ENCODE measurements around the gene TMEM128.
"Not testable (repeated sequence)": the region's sequence is repeated elsewhere in the genome, so short reads cannot be mapped to it uniquely, and the experiment has no call there.

TMEM128 gene

DNA sequence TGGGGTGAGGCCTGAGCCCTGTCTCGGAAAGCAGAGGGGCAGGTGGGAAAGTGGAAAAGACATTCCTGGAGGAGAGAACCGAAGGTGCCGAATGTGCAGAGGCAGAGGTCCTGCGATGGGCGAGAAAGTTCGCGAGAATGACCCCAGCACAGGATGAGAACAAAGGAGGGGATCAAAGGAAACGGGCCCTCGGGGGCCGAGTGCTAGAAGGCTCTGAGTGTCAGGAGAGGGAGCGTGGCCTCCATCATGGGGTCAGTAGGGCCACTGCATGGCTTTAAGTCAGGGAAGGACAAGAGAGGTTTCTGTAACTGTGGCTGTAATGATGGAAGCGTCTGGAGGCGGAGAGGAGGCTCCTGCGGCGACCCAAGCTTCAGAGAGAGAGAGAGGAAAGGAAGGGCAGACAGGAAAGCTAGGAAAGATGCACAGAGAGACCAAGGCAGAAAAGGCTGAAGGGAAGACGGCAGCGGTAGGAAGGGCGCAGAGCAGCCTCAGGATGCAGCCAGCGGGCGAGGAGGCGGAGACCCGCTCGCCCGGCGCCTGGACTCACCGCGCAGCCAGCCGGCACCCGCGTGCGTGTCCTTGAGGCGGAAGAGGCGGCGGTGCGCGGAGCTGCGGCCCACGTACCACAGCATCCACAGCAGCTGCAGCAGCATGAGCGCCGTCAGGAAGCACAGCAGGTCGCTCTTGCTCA, 22.0 kb downstream of the TMEM128 start:
- TF ChIP-seq, protein P1, sequence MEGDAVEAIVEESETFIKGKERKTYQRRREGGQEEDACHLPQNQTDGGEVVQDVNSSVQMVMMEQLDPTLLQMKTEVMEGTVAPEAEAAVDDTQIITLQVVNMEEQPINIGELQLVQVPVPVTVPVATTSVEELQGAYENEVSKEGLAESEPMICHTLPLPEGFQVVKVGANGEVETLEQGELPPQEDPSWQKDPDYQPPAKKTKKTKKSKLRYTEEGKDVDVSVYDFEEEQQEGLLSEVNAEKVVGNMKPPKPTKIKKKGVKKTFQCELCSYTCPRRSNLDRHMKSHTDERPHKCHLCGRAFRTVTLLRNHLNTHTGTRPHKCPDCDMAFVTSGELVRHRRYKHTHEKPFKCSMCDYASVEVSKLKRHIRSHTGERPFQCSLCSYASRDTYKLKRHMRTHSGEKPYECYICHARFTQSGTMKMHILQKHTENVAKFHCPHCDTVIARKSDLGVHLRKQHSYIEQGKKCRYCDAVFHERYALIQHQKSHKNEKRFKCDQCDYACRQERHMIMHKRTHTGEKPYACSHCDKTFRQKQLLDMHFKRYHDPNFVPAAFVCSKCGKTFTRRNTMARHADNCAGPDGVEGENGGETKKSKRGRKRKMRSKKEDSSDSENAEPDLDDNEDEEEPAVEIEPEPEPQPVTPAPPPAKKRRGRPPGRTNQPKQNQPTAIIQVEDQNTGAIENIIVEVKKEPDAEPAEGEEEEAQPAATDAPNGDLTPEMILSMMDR (IDR thresholded peaks at IDR 0.05) = no peak
- Histone ChIP-seq H3K27ac (no peak overlapping the region), H3K9me3 (no peaks in the 10 kb centered on the region), H3K36me3 (no peaks in the 10 kb centered on the region), H3K4me1 (ENCODE audit: control insufficient read depth in 1 of 2, insufficient read depth in 1 of 2, low read depth in 1 of 2, low read length in 1 of 2) (no peaks in the 10 kb centered on the region), H3K27me3 (peaks cover 91% of the 10 kb centered on the region), H3K4me3 (ENCODE audit: low read depth in 1 of 2, low read length in 1 of 2) (no peak overlapping the region)

DNA sequence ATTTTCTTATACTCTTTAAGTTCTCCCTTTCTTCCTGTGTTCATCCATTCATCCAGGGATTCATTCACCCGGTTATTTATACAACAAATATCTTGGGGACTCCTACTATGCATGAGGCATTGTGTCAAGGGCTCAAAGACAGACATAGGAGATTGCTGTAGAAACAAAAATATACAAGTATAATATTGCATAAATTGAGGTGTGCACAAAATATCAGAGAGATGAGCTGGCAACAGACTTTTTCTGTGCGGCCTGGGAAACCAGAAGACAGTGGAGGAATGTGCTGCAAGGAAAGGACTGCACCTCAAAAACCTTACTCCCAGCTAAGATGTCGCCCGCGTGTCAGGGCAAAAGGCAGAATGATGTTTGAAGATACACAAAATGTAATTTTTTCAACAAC, 30.9 kb downstream of the TMEM128 start:
- Histone ChIP-seq H3K4me3 (ENCODE audit: low read depth in 1 of 2, low read length in 1 of 2) (no peak overlapping the region), H3K4me1 (ENCODE audit: control insufficient read depth in 1 of 2, insufficient read depth in 1 of 2, low read depth in 1 of 2, low read length in 1 of 2) (no peaks in the 10 kb centered on the region), H3K36me3 (no peaks in the 10 kb centered on the region), H3K9me3 (no peaks in the 10 kb centered on the region), H3K27ac (no peak overlapping the region), H3K27me3 (peaks cover 39% of the 10 kb centered on the region)
- TF ChIP-seq, protein P1 (IDR thresholded peaks at IDR 0.05) = no peak

DNA sequence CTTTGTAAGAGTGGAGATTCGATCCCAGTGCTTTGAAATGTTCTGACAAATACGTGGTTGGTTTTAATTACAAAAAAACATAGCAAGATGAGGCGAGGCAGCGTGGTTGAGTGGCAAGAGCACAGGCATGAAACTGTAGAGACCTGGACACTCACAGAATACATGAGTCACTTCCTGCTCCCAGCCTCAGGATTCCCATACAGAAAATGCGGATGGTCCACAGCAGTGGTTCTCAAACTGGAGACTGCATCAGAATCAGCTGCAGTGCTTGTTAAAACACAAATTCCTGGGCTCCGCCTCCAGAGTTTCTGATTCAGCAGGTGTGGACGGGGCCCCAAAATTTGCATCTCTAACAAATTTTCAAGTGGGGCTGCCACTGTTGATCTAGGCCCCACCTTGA, 31.4 kb downstream of the TMEM128 start:
- no peaks in the 10 kb centered on the region for H3K9me3 ChIP-seq
- no peaks in the 10 kb centered on the region for H3K4me1 ChIP-seq (ENCODE audit: control insufficient read depth in 1 of 2, insufficient read depth in 1 of 2, low read depth in 1 of 2, low read length in 1 of 2)
- H3K27ac ChIP-seq = no peak overlapping the region
- no peaks in the 10 kb centered on the region for H3K36me3 ChIP-seq
- TF ChIP-seq, protein P1 (IDR thresholded peaks at IDR 0.05) = no peak
- H3K4me3 ChIP-seq (ENCODE audit: low read depth in 1 of 2, low read length in 1 of 2) = no peak overlapping the region
- H3K27me3 ChIP-seq = peaks cover 36% of the 10 kb centered on the region

DNA sequence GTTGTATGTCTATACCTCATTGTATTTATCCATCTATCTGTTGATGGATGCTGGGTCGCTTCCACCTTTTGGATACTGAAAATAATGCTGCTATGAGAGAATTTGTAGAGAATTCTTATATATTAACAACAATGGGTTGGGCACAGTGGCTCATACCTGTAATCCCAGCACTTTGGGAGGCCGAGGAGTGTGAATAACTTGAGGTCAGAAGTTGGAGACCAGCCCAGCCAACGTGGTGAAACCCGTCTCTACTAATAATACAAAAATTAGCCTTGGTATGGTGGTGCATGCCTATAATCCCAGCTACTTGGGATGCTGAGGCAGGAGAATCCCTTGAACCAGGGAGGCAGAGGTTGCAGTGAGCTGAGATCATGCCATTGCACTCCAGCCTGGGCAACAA, 34.3 kb downstream of the TMEM128 start:
- H3K4me1 ChIP-seq (ENCODE audit: control insufficient read depth in 1 of 2, insufficient read depth in 1 of 2, low read depth in 1 of 2, low read length in 1 of 2); H3K27ac ChIP-seq: not testable (repeated sequence)

DNA sequence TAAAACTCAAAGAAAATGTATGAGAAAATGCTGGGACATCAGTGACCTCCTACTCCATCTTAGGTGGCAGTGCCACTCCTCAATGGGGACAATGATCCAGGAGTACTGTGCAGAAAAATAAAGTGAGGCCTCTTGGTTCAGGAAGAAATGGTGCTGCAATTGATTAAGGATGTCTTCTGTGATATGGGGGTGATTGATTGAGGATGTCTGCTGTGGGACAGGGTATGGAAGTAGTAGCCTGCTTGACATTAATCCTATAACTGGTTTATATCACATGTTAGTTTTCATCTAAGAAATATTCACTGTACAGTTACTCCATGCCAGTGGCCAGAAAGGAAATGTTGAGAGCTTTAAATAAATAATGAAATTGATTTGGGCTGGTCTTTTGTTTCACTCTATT, 41.8 kb downstream of the TMEM128 start:
- H3K36me3 ChIP-seq = no peaks in the 10 kb centered on the region
- TF ChIP-seq, protein P1 (IDR thresholded peaks at IDR 0.05) = no peak
- H3K4me3 ChIP-seq (ENCODE audit: low read depth in 1 of 2, low read length in 1 of 2) = no peak overlapping the region
- no peak overlapping the region for H3K27ac ChIP-seq
- no peaks in the 10 kb centered on the region for H3K9me3 ChIP-seq
- no peaks in the 10 kb centered on the region for H3K4me1 ChIP-seq (ENCODE audit: control insufficient read depth in 1 of 2, insufficient read depth in 1 of 2, low read depth in 1 of 2, low read length in 1 of 2)
- H3K27me3 ChIP-seq = peaks cover 65% of the 10 kb centered on the region

More for the DNA sequence above, 34.3 kb downstream of the TMEM128 start:
- H3K27me3 ChIP-seq = peaks cover 50% of the 10 kb centered on the region
- not testable (repeated sequence) for H3K4me3 ChIP-seq (ENCODE audit: low read depth in 1 of 2, low read length in 1 of 2); H3K36me3 ChIP-seq; H3K9me3 ChIP-seq

DNA sequence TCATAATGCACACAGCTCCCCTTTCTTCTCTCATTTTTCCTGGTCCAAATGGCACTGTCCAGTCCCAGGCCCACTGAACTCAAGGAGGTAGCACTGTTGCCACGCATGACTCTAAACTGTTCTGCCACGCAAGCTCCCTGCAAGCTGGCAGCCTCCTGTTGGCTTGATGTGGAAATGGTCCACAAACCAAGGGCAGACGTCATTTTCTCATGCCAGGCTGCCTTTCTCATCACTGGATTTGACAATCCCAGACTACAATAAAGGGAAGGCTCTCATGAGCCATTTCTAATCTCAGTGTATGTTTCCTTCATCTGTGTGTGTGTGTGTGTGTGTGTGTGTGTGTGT, 43.6 kb downstream of the TMEM128 start:
- Histone ChIP-seq H3K4me3 (ENCODE audit: low read depth in 1 of 2, low read length in 1 of 2) (no peak overlapping the region), H3K27ac (no peak overlapping the region), H3K9me3 (no peaks in the 10 kb centered on the region), H3K36me3 (no peaks in the 10 kb centered on the region), H3K4me1 (ENCODE audit: control insufficient read depth in 1 of 2, insufficient read depth in 1 of 2, low read depth in 1 of 2, low read length in 1 of 2) (no peaks in the 10 kb centered on the region), H3K27me3 (peaks cover 52% of the 10 kb centered on the region)
- TF ChIP-seq, protein P1 (IDR thresholded peaks at IDR 0.05) = no peak

All from neutrophil (primary cell).